Activated CD4-positive, alpha-beta T cell treated with anti-CD3 and anti-CD28 coated beads, Interleukin-2, amount 50 U/mL, for 1 hour (primary cell): ENCODE results near the gene MAPRE2.

Experiments
- DNase-seq: peaks from one replicate; pipeline ENCODE4 v3.0.0-alpha.2; 2020

The MAPRE2 gene

DNA sequence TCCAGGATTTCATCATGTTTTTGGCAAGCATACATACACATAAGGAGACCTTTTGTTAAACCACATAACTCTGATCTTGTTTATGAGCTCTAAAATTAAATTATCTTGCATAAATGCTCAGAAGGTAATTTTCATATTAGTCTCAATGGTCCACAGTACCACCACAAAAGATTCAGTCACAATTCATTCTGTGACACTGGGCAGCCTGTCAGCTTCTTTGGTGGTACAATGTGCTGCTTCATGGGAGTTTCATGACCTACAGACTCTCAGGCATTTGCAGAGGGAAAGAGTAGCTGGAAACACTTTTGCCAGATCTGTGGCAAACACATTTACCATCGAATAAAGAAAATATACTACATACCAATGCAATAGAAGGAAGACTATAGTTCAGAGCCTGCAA lies 148.3 kb downstream of the MAPRE2 start:
- DNase-seq, result no peak

DNA sequence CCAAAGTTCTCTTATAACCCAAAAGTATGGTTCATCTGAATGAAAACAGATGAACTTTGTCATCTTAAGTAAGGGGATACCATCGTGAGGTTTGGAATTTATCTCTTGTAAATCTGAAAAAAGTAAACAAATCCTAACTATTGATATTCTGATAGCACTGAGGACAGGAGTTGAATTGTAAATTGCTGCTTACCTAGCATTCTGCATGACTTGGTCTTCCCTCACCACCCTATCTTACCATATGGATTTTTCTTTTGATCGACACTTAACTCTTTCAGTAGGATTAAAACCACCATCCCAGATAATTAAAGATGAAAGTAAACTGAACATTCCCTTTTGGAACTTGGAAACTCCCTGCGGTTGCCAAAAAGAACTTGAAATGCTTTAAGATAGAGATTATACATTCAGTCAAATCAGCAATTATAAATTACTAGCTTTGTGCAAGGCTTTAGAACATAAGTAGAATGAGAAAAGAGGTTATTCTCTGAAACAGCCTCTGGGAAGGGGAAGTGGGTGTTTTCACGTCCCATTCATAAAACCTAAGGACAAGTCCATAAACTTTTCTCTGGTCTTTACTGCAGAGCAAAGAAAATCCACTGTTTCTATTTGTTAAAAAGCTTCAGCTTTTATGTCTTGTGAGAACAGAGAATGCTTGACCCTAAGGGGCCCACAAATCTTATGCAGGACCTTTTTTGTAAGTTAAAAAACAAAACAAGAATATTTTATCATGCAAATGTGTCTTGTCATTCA lies 149.9 kb downstream of the MAPRE2 start:
- no peak for DNase-seq

DNA sequence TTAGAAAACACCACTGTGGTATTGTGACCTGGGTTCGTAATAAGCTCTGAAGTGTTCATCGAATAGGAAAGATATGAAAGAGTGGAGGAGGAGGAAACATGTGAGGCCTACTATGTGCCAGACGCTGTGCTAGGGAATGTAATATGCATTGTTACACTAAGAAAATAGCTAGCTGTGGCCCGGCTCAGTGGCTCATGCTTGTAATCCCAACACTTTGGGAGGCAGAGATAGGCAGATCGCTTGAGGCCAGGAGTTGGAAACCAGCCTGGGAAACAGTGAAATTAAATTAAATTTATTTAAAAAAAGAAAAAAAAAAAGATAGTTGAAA lies 150.4 kb downstream of the MAPRE2 start:
- DNase-seq, result no peak

- DNase-seq, result no peak
These were observed 151.2 kb downstream of the MAPRE2 start for GRCh38 chr18:35192415-35192814.
